Astrocyte (in vitro differentiated cells and primary cell): ENCODE results near the gene RTN4IP1. TPM values are rescaled to one million over a fixed set of nuclear protein-coding genes. Genes with fewer than 3 reads are reported as not detected.

ENCODE experiments used
- DNase-seq: peaks from one replicate; pipeline ENCODE4 v3.0.0-alpha.2; 2010; ENCODE audit warnings: low read depth
- FAIRE-seq: peaks from 2 replicates; lab custom pipeline; 2011; peaks lifted over from hg19 to GRCh38; lab: Jason Lieb, UNC
- H2AFZ ChIP-seq: 2 replicates; pipeline ENCODE4 v1.6.0; 2012; ENCODE audit warnings: low read depth, low read length, inconsistent platforms
- H3K27ac ChIP-seq: 2 replicates; pipeline ENCODE4 v1.5.1; 2011; ENCODE audit warnings: low read depth, low read length, inconsistent platforms
- H3K27me3 ChIP-seq: 2 replicates; pipeline ENCODE4 v1.6.0; 2011; ENCODE audit warnings: low read length, inconsistent platforms; ENCODE audit not compliant: insufficient read depth
- H3K36me3 ChIP-seq: 2 replicates; pipeline ENCODE4 v1.5.1; 2011; ENCODE audit warnings: low read length, inconsistent platforms; ENCODE audit not compliant: insufficient read depth
- H3K4me1 ChIP-seq: 2 replicates; pipeline ENCODE4 v1.5.1; 2011; ENCODE audit warnings: low read length, inconsistent platforms; ENCODE audit not compliant: insufficient read depth
- H3K4me2 ChIP-seq: 2 replicates; pipeline ENCODE4 v1.6.0; 2012; ENCODE audit warnings: low read length, inconsistent platforms
- H3K4me3 ChIP-seq: 2 replicates; pipeline ENCODE4 v1.5.1; 2011; ENCODE audit warnings: low read depth, mild to moderate bottlenecking, low read length, inconsistent platforms; ENCODE audit not compliant: insufficient read depth
- H3K79me2 ChIP-seq: 2 replicates; pipeline ENCODE4 v1.6.0; 2012; ENCODE audit warnings: mild to moderate bottlenecking, low read length, inconsistent platforms; ENCODE audit not compliant: insufficient read depth
- H3K9ac ChIP-seq: 2 replicates; pipeline ENCODE4 v1.6.0; 2012; ENCODE audit warnings: mild to moderate bottlenecking, low read length, inconsistent platforms
- H3K9me3 ChIP-seq: 2 replicates; pipeline ENCODE4 v1.5.1; 2012; ENCODE audit warnings: low read depth, mild to moderate bottlenecking, low read length, inconsistent platforms; ENCODE audit not compliant: insufficient read depth
- H4K20me1 ChIP-seq: 2 replicates; pipeline ENCODE4 v1.6.0; 2012; ENCODE audit warnings: low read length, inconsistent platforms; ENCODE audit not compliant: insufficient read depth
- H3K27ac Mint-ChIP-seq: one replicate; pipeline ENCODE4 v1.8.0; 2021; ENCODE audit warnings: mild to moderate bottlenecking, mixed read lengths; ENCODE audit not compliant: unreplicated experiment
- H3K27me3 Mint-ChIP-seq: one replicate; pipeline ENCODE4 v1.8.0; 2021; ENCODE audit warnings: low read depth, mixed read lengths; ENCODE audit not compliant: unreplicated experiment
- H3K36me3 Mint-ChIP-seq: one replicate; pipeline ENCODE4 v1.8.0; 2021; ENCODE audit warnings: low read depth, mixed read lengths; ENCODE audit not compliant: unreplicated experiment
- H3K4me1 Mint-ChIP-seq: one replicate; pipeline ENCODE4 v1.8.0; 2021; ENCODE audit warnings: low read depth, mixed read lengths; ENCODE audit not compliant: unreplicated experiment
- H3K4me3 Mint-ChIP-seq: one replicate; pipeline ENCODE4 v1.8.0; 2021; ENCODE audit warnings: mild to moderate bottlenecking, moderate library complexity, mixed read lengths; ENCODE audit not compliant: unreplicated experiment
- H3K9me3 Mint-ChIP-seq: one replicate; pipeline ENCODE4 v1.8.0; 2021; ENCODE audit warnings: mild to moderate bottlenecking, mixed read lengths; ENCODE audit not compliant: unreplicated experiment
- CTCF ChIP-seq: IDR thresholded peaks from 2 replicates; pipeline ENCODE4 v1.5.1; 2011; ENCODE audit warnings: low read depth, mild to moderate bottlenecking, inconsistent platforms, low read length, moderate library complexity; ENCODE audit not compliant: insufficient read depth
- EZH2 ChIP-seq: IDR thresholded peaks from 2 replicates; pipeline ENCODE4 v1.6.1; 2012; ENCODE audit warnings: mild to moderate bottlenecking, low read length, inconsistent platforms; ENCODE audit not compliant: insufficient read depth
- total RNA-seq: library from RNA; stranded (reverse); gene quantifications from 2 replicates; pipeline ENCODE4 v1.2.1, GENCODE V29; 2021

The RTN4IP1 gene
- total RNA-seq, 1 donor from 2014 or later = 5.3 TPM

- Mint-ChIP-seq H3K4me1 (peaks cover 9% of the 10 kb centered on the region), H3K27ac (no peak overlapping the region), H3K27me3 (peaks cover 3% of the 10 kb centered on the region), H3K4me3 (no peak overlapping the region), H3K36me3 (no peaks in the 10 kb centered on the region), H3K9me3 (no peaks in the 10 kb centered on the region)
- H2AFZ ChIP-seq = no peak overlapping the region
- no peaks in the 10 kb centered on the region for H3K27me3 ChIP-seq
- no peak overlapping the region for H3K4me3 ChIP-seq
- no peaks in the 10 kb centered on the region for H3K9me3 ChIP-seq
- H3K27ac ChIP-seq = no peak overlapping the region
- TF ChIP-seq EZH2 = no peak
- H3K79me2 ChIP-seq = no peaks in the 10 kb centered on the region
- no peak overlapping the region for H3K4me2 ChIP-seq
- no peak overlapping the region for H3K9ac ChIP-seq
- DNase-seq (no peak), FAIRE-seq (no peak)
- H3K4me1 ChIP-seq = peaks cover 7% of the 10 kb centered on the region
- no peaks in the 10 kb centered on the region for H3K36me3 ChIP-seq
- no peaks in the 10 kb centered on the region for H4K20me1 ChIP-seq
Measured at GRCh38 chr6:106558364-106558763, 70.9 kb downstream of the RTN4IP1 start.

GRCh38 chr6:106557837-106558236 lies 71.5 kb downstream of the RTN4IP1 start:
- Histone ChIP-seq H3K27ac (no peak overlapping the region), H2AFZ (no peak overlapping the region), H3K4me1 (peaks cover 7% of the 10 kb centered on the region), H3K4me3 (no peak overlapping the region), H4K20me1 (no peaks in the 10 kb centered on the region), H3K9ac (no peak overlapping the region), H3K27me3 (no peaks in the 10 kb centered on the region), H3K9me3 (no peaks in the 10 kb centered on the region), H3K79me2 (no peaks in the 10 kb centered on the region), H3K4me2 (no peak overlapping the region), H3K36me3 (no peaks in the 10 kb centered on the region)
- DNase-seq = no peak
- Mint-ChIP-seq H3K9me3 (no peaks in the 10 kb centered on the region), H3K27ac (no peak overlapping the region), H3K4me3 (no peak overlapping the region), H3K36me3 (no peaks in the 10 kb centered on the region), H3K27me3 (peaks cover 3% of the 10 kb centered on the region), H3K4me1 (peaks cover 9% of the 10 kb centered on the region)
- FAIRE-seq = no peak
- TF ChIP-seq EZH2 = no peak
- no peak for TF ChIP-seq CTCF

- no peaks in the 10 kb centered on the region for H3K79me2 ChIP-seq
- H3K36me3 ChIP-seq = no peaks in the 10 kb centered on the region
- H3K4me1 Mint-ChIP-seq = peaks cover 4% of the 10 kb centered on the region
- TF ChIP-seq CTCF (peak; percentile 43), EZH2 (no peak)
- peaks cover 4% of the 10 kb centered on the region for H3K4me1 ChIP-seq
- peaks cover 3% of the 10 kb centered on the region for H3K27me3 Mint-ChIP-seq
- no peak overlapping the region for H3K27ac Mint-ChIP-seq
- no peaks in the 10 kb centered on the region for H3K36me3 Mint-ChIP-seq
- no peak overlapping the region for H3K9ac ChIP-seq
- no peak overlapping the region for H2AFZ ChIP-seq
- H3K9me3 Mint-ChIP-seq = no peaks in the 10 kb centered on the region
- no peak overlapping the region for H3K4me3 ChIP-seq
- H3K27ac ChIP-seq = no peak overlapping the region
- H4K20me1 ChIP-seq = no peaks in the 10 kb centered on the region
- FAIRE-seq (no peak), DNase-seq (peak; percentile 25)
- H3K27me3 ChIP-seq = no peaks in the 10 kb centered on the region
- H3K4me3 Mint-ChIP-seq = no peak overlapping the region
- H3K4me2 ChIP-seq = no peak overlapping the region
- H3K9me3 ChIP-seq = no peaks in the 10 kb centered on the region
Measured at GRCh38 chr6:106556368-106556960, 72.8 kb downstream of the RTN4IP1 start.
